DND-41 (cell line): ENCODE results near the gene FDPS.

ENCODE experiments used
- ATAC-seq: fragments of 200-7000 bp; cut with Tn5 transposase; 3 replicates; pipeline ENCODE4 v1.9.1; 2021; ENCODE audit warnings: low read depth; ENCODE audit not compliant: insufficient read depth
- DNase-seq: peaks from one replicate; pipeline ENCODE4 v3.0.0-alpha.2; 2020
- H2AFZ ChIP-seq: 2 replicates; pipeline ENCODE4 v1.6.0; 2012; ENCODE audit warnings: low read depth, low read length
- H3K27ac ChIP-seq: 2 replicates; pipeline ENCODE4 v1.5.1; 2012; ENCODE audit warnings: low read length, inconsistent platforms
- H3K27me3 ChIP-seq: fragments of 200-600 bp; sonication (generic); 2 replicates; pipeline ENCODE4 v1.6.0; 2012; ENCODE audit warnings: low read length, mild to moderate bottlenecking, inconsistent platforms; ENCODE audit not compliant: insufficient read depth, poor library complexity
- H3K36me3 ChIP-seq: 2 replicates; pipeline ENCODE4 v1.5.1; 2012; ENCODE audit warnings: low read length, inconsistent platforms; ENCODE audit not compliant: insufficient read depth
- H3K4me1 ChIP-seq: 2 replicates; pipeline ENCODE4 v1.5.1; 2012; ENCODE audit warnings: mild to moderate bottlenecking, low read length; ENCODE audit not compliant: insufficient read depth
- H3K4me2 ChIP-seq: 2 replicates; pipeline ENCODE4 v1.6.0; 2012; ENCODE audit warnings: mild to moderate bottlenecking, moderate library complexity, low read length, inconsistent platforms; ENCODE audit not compliant: insufficient read depth
- H3K4me3 ChIP-seq, 2 experiments: fragments of 200-600 bp in 1 of 2; shearing (Covaris generic) in 1 of 2; 2 replicates each; pipeline ENCODE4 v1.5.1; 2012 to 2016; ENCODE audit warnings: inconsistent platforms in 2 of 2, low read length in 2 of 2, mild to moderate bottlenecking in 2 of 2, low read depth in 1 of 2, moderate library complexity in 1 of 2
- H3K79me2 ChIP-seq: 2 replicates; pipeline ENCODE4 v1.6.0; 2012; ENCODE audit warnings: low read length, inconsistent platforms; ENCODE audit not compliant: insufficient read depth
- H3K9ac ChIP-seq: 2 replicates; pipeline ENCODE4 v1.6.0; 2012; ENCODE audit warnings: low read depth, mild to moderate bottlenecking, inconsistent platforms, low read length, moderate library complexity
- H3K9me3 ChIP-seq: 2 replicates; pipeline ENCODE4 v1.5.1; 2012; ENCODE audit warnings: low read length, moderate library complexity, mild to moderate bottlenecking, inconsistent platforms; ENCODE audit not compliant: insufficient read depth, severe bottlenecking
- H4K20me1 ChIP-seq: 2 replicates; pipeline ENCODE4 v1.6.0; 2012; ENCODE audit warnings: low read length; ENCODE audit not compliant: insufficient read depth
- EZH2 ChIP-seq: IDR thresholded peaks from 3 replicates; pipeline ENCODE4 v1.6.1; 2012; ENCODE audit warnings: borderline replicate concordance, low read depth, mild to moderate bottlenecking, moderate library complexity, low read length, inconsistent platforms; ENCODE audit not compliant: severe bottlenecking
- TF ChIP-seq, protein P1 (sequence below): IDR thresholded peaks from 2 replicates; pipeline ENCODE4 v1.5.1; 2012; ENCODE audit warnings: borderline replicate concordance, low read length, moderate library complexity, mild to moderate bottlenecking; ENCODE audit not compliant: poor library complexity, severe bottlenecking; ENCODE audit errors: extremely low read depth

The FDPS gene

GRCh38 chr1:155320252-155320651 lies 11.6 kb downstream of the FDPS start:
- no peak overlapping the region for H3K9ac ChIP-seq
- no peak overlapping the region for H2AFZ ChIP-seq
- H3K4me2 ChIP-seq: no peak overlapping the region
- peaks cover 15% of the 10 kb centered on the region for H3K79me2 ChIP-seq
- no peaks in the 10 kb centered on the region for H3K27me3 ChIP-seq
- ATAC-seq (no peak), DNase-seq (no peak)
- H3K4me1 ChIP-seq: peaks cover 23% of the 10 kb centered on the region
- H4K20me1 ChIP-seq: peaks cover 13% of the 10 kb centered on the region; the same call in 1 of the 2 replicates
- H3K36me3 ChIP-seq: peaks cover 41% of the 10 kb centered on the region
- H3K9me3 ChIP-seq: no peaks in the 10 kb centered on the region
- TF ChIP-seq, protein P1, sequence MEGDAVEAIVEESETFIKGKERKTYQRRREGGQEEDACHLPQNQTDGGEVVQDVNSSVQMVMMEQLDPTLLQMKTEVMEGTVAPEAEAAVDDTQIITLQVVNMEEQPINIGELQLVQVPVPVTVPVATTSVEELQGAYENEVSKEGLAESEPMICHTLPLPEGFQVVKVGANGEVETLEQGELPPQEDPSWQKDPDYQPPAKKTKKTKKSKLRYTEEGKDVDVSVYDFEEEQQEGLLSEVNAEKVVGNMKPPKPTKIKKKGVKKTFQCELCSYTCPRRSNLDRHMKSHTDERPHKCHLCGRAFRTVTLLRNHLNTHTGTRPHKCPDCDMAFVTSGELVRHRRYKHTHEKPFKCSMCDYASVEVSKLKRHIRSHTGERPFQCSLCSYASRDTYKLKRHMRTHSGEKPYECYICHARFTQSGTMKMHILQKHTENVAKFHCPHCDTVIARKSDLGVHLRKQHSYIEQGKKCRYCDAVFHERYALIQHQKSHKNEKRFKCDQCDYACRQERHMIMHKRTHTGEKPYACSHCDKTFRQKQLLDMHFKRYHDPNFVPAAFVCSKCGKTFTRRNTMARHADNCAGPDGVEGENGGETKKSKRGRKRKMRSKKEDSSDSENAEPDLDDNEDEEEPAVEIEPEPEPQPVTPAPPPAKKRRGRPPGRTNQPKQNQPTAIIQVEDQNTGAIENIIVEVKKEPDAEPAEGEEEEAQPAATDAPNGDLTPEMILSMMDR: no peak
- no peak for TF ChIP-seq EZH2
- no peak overlapping the region for H3K27ac ChIP-seq
- no peak overlapping the region for H3K4me3 ChIP-seq

GRCh38 chr1:155320661-155321617 lies 12.3 kb downstream of the FDPS start, which contains the start of gene RUSC1:
TSS of gene RUSC1 (plus strand) at chr1:155320894. CDS start at chr1:155321774, 880 bp downstream.
- Histone ChIP-seq H3K4me3 (no peak within 1 kb of the TSS), H3K4me1 (peaks cover 30% of the 10 kb centered on the region), H3K79me2 (peaks cover 16% of the 10 kb centered on the region), H3K27me3 (no peaks in the 10 kb centered on the region), H3K27ac (no peak within 1 kb of the TSS), H3K36me3 (peaks cover 41% of the 10 kb centered on the region), H2AFZ (no peak within 1 kb of the TSS), H3K4me2 (peak within 1 kb of the TSS; percentile 86), H3K9ac (no peak within 1 kb of the TSS), H4K20me1 (peaks cover 13% of the 10 kb centered on the region; the same call in 1 of the 2 replicates), H3K9me3 (no peaks in the 10 kb centered on the region)
- no peak for ATAC-seq
- no peak for TF ChIP-seq EZH2
- TF ChIP-seq, protein P1: no peak
- no peak for DNase-seq

GRCh38 chr1:155321639-155322503 lies 13.2 kb downstream of the FDPS start:
- H3K79me2 ChIP-seq: peaks cover 16% of the 10 kb centered on the region
- H3K9me3 ChIP-seq: no peaks in the 10 kb centered on the region
- peak overlapping the region in 1 of 2 experiments; percentile 79; a peak in 3 of 4 replicates for H3K4me3 ChIP-seq
- ATAC-seq: no peak
- H3K27me3 ChIP-seq: no peaks in the 10 kb centered on the region
- peak overlapping the region; percentile 86 for H3K4me2 ChIP-seq
- DNase-seq: no peak
- H3K4me1 ChIP-seq: peaks cover 34% of the 10 kb centered on the region
- peak overlapping the region; percentile 79 for H3K9ac ChIP-seq
- H2AFZ ChIP-seq: no peak overlapping the region
- H3K36me3 ChIP-seq: peaks cover 39% of the 10 kb centered on the region
- no peak overlapping the region for H3K27ac ChIP-seq
- peaks cover 14% of the 10 kb centered on the region; the same call in 1 of the 2 replicates for H4K20me1 ChIP-seq
- TF ChIP-seq EZH2: no peak
- TF ChIP-seq, protein P1: no peak
